HepG2 (cell line): ENCODE data around the gene IFI30. TPM values are rescaled to one million over a fixed set of nuclear protein-coding genes. Genes with fewer than 3 reads are reported as not detected.

Experiments used
- ATAC-seq: fragments of 200-7000 bp; cut with Tn5 transposase; 3 replicates; pipeline ENCODE4 v1.9.1; 2020; ENCODE audit warnings: mild to moderate bottlenecking, moderate library complexity
- BruUV-seq: library from RNA; stranded (reverse); fragments of 400-500 nt; replicated peaks from 2 replicates; lab custom pipeline; 2021; lab: Mats Ljungman, UMichigan
- CTCF ChIA-PET: fragments of 300-600 bp; formaldehyde crosslinking; extraction: SDS; loops from one replicate; lab custom pipeline; 2021; ENCODE audit warnings: low total read pairs, inconsistent platforms, low intra/inter-chr PET ratio; lab: Yijun Ruan, JAX
- POLR2A ChIA-PET: fragments of 350-600 bp; sonication (Branson Sonifier 250); formaldehyde crosslinking; loops from one replicate; lab custom pipeline; 2020; ENCODE audit warnings: antibody characterized with exemption, inconsistent platforms; lab: Yijun Ruan, JAX
- DNase-seq: peaks from one replicate; pipeline ENCODE4 v3.0.0-alpha.2; 2015; ENCODE audit warnings: low spot score
- FAIRE-seq: peaks from 3 replicates; lab custom pipeline; 2011; peaks lifted over from hg19 to GRCh38; lab: Jason Lieb, UNC
- H2AFZ ChIP-seq: one replicate; pipeline ENCODE4 v1.6.1; 2011; ENCODE audit warnings: low read length, inconsistent platforms
- H3K27ac ChIP-seq: fragments of 300-600 bp; 3 replicates; pipeline ENCODE4 v1.8.0; 2011; ENCODE audit warnings: mixed run types, mild to moderate bottlenecking, mixed read lengths, low read length, inconsistent platforms; ENCODE audit not compliant: insufficient read depth; ENCODE audit errors: extremely low read length
- H3K27me3 ChIP-seq, 2 experiments: fragments of 200-600 bp in 1 of 2; 2 replicates in 1 of 2; 3 replicates in 1 of 2; pipeline versions ENCODE4 v1.6.0 to v1.8.0; 2011; ENCODE audit warnings: low read length in 2 of 2, mild to moderate bottlenecking in 2 of 2, moderate library complexity in 2 of 2, inconsistent platforms in 1 of 2; ENCODE audit not compliant: insufficient read depth in 2 of 2, control insufficient read depth in 1 of 2
- H3K36me3 ChIP-seq, 2 experiments: fragments of 200-600 bp in 1 of 2; replicated peaks in 1 of 2; 2 replicates in 1 of 2; 3 replicates in 1 of 2; pipeline versions ENCODE4 v1.5.1 to v1.8.0; 2011; ENCODE audit warnings: low read length in 2 of 2, inconsistent platforms in 1 of 2; ENCODE audit not compliant: insufficient read depth in 2 of 2, control insufficient read depth in 1 of 2
- H3K4me1 ChIP-seq: 2 replicates; pipeline ENCODE4 v1.5.1; 2012; ENCODE audit warnings: low read length, inconsistent platforms; ENCODE audit not compliant: insufficient read depth
- H3K4me2 ChIP-seq: 2 replicates; pipeline ENCODE4 v1.6.0; 2011; ENCODE audit warnings: low read depth, low read length, inconsistent platforms
- H3K4me3 ChIP-seq, 3 experiments: fragments of 200-600 bp in 1 of 3; sonication (generic), shearing (Covaris generic) in 1 of 3; replicated peaks in 1 of 3; 2 replicates each; pipeline ENCODE4 v1.5.1; 2011 to 2016; ENCODE audit warnings: low read length in 3 of 3, inconsistent platforms in 2 of 3, low read depth in 2 of 3, mild to moderate bottlenecking in 2 of 3, control low read depth in 1 of 3, mixed read lengths in 1 of 3; ENCODE audit not compliant: insufficient read depth in 1 of 3
- H3K79me2 ChIP-seq: one replicate; pipeline ENCODE4 v1.6.1; 2011; ENCODE audit warnings: low read length, inconsistent platforms; ENCODE audit not compliant: insufficient read depth
- H3K9ac ChIP-seq: 2 replicates; pipeline ENCODE4 v1.6.0; 2011; ENCODE audit warnings: mild to moderate bottlenecking, low read depth, low read length, inconsistent platforms; ENCODE audit not compliant: insufficient read depth
- H3K9me3 ChIP-seq: 2 replicates; pipeline ENCODE4 v1.5.1; 2012; ENCODE audit warnings: mild to moderate bottlenecking, low read length
- H4K20me1 ChIP-seq: 2 replicates; pipeline ENCODE4 v1.6.0; 2011; ENCODE audit warnings: inconsistent platforms, mild to moderate bottlenecking, low read length, moderate library complexity; ENCODE audit not compliant: insufficient read depth
- CREB1 ChIP-seq, 2 experiments: fragments of 450-650 bp in 1 of 2; IDR thresholded peaks; 2 replicates each; pipeline ENCODE4 v1.6.1; 2016 to 2017; ENCODE audit warnings: control low read depth in 1 of 2, mild to moderate bottlenecking in 1 of 2, missing compliant biosample characterization in 1 of 2, missing genetic modification characterization in 1 of 2
- GATAD2A ChIP-seq: IDR thresholded peaks from 2 replicates; pipeline ENCODE4 v1.6.1; 2016
- HOXA3 ChIP-seq: sonication (generic); formaldehyde crosslinking; IDR thresholded peaks from 2 replicates; pipeline ENCODE4 v1.5.0; 2020; ENCODE audit warnings: missing genetic modification reagents
- RXRA ChIP-seq: sonication (generic); formaldehyde crosslinking; IDR thresholded peaks from 2 replicates; pipeline ENCODE4 v1.5.1; 2020; ENCODE audit warnings: missing genetic modification reagents
- STAG1 ChIP-seq: sonication (generic); formaldehyde crosslinking; IDR thresholded peaks from 2 replicates; pipeline ENCODE4 v1.4.0; 2020; ENCODE audit warnings: missing genetic modification reagents
- TRIM24 ChIP-seq: sonication (generic); formaldehyde crosslinking; IDR thresholded peaks from 2 replicates; pipeline ENCODE4 v1.8.0; 2022; ENCODE audit warnings: mild to moderate bottlenecking, missing genetic modification reagents
- ZFP36L2 ChIP-seq: sonication (generic); formaldehyde crosslinking; IDR thresholded peaks from 2 replicates; pipeline ENCODE4 v1.4.0; 2020; ENCODE audit warnings: missing genetic modification reagents
- ZFP41 ChIP-seq: sonication (generic); formaldehyde crosslinking; IDR thresholded peaks from 2 replicates; pipeline ENCODE4 v1.4.0; 2020; ENCODE audit warnings: mild to moderate bottlenecking, missing genetic modification reagents, borderline replicate concordance
- ZNF20 ChIP-seq: sonication (generic); formaldehyde crosslinking; IDR thresholded peaks from 2 replicates; pipeline ENCODE4 v1.4.0; 2020; ENCODE audit warnings: mild to moderate bottlenecking, moderate library complexity, missing genetic modification reagents
- ZNF326 ChIP-seq: sonication (generic); formaldehyde crosslinking; IDR thresholded peaks from 2 replicates; pipeline ENCODE4 v1.4.0; 2020; ENCODE audit warnings: missing genetic modification reagents, borderline replicate concordance
- ZNF343 ChIP-seq: sonication (generic); formaldehyde crosslinking; IDR thresholded peaks from 2 replicates; pipeline ENCODE4 v1.4.0; 2020; ENCODE audit warnings: mild to moderate bottlenecking, missing genetic modification reagents
- ZNF496 ChIP-seq: sonication (generic); formaldehyde crosslinking; IDR thresholded peaks from 2 replicates; pipeline ENCODE4 v1.8.1; 2023; ENCODE audit warnings: mild to moderate bottlenecking, moderate library complexity, missing genetic modification reagents; ENCODE audit not compliant: insufficient replicate concordance
- ZNF557 ChIP-seq: sonication (generic); formaldehyde crosslinking; IDR thresholded peaks from 2 replicates; pipeline ENCODE4 v1.4.0; 2020; ENCODE audit warnings: missing genetic modification reagents
- ZNF607 ChIP-seq: sonication (generic); formaldehyde crosslinking; IDR thresholded peaks from 2 replicates; pipeline ENCODE4 v1.5.1; 2020; ENCODE audit warnings: missing genetic modification reagents, mild to moderate bottlenecking, borderline replicate concordance
- ZNF619 ChIP-seq: sonication (generic); formaldehyde crosslinking; IDR thresholded peaks from 2 replicates; pipeline ENCODE4 v1.4.0; 2020; ENCODE audit warnings: mild to moderate bottlenecking, missing genetic modification reagents
- ZSCAN20 ChIP-seq: sonication (generic); formaldehyde crosslinking; IDR thresholded peaks from 2 replicates; pipeline ENCODE4 v1.4.0; 2020; ENCODE audit warnings: missing genetic modification reagents, mild to moderate bottlenecking, borderline replicate concordance
- WGBS: methylation state at CpG from one replicate; pipeline ENCODE4 v1.1.6; 2017; ENCODE audit warnings: low lambda C conversion rate; 5-methylcytosine and 5-hydroxymethylcytosine counted together
- in situ Hi-C: cut with HindIII; loops from 2 replicates; pipeline ENCODE4 v1.10.0; 2017; ENCODE audit warnings: low pct_unique_long_range_greater_than_20kb; ENCODE audit not compliant: extremely low pct_ligation_motif_present
- intact Hi-C: fragments of 100-400 bp; cut with micrococcal nuclease; formaldehyde crosslinking; loops from one replicate; pipeline ENCODE4 v1.10.0; 2022; ENCODE audit not compliant: unreplicated experiment
- polyA plus RNA-seq, 8 experiments: library from polyadenylated mRNA; depleted of rRNA in 3 of 8; stranded (reverse) in 7 of 8; unstranded in 1 of 8; fragments of >200 nt; fragmentation: Illumina TruSeq in 4 of 8; extraction: Trizol in 4 of 8; gene quantifications; 2 replicates each; pipeline versions ENCODE4 v1.2.1 to v1.2.3, GENCODE V29; 2011 to 2016; ENCODE audit warnings: low read depth in 4 of 8, missing spikeins in 1 of 8, mixed read lengths in 1 of 8; ENCODE audit not compliant: insufficient read depth in 1 of 8
- total RNA-seq, 5 experiments: library from RNA; depleted of rRNA; stranded (reverse); fragments of >200 nt; fragmentation: Illumina TruSeq; extraction: Trizol; gene quantifications; 2 replicates each; pipeline ENCODE4 v1.2.3, GENCODE V29; 2016; ENCODE audit warnings: low read depth in 1 of 5
- TF ChIP-seq, protein P1 (sequence below): sonication (generic); formaldehyde crosslinking; conservative IDR thresholded peaks from 2 replicates; pipeline ENCODE4 v1.5.0; 2020; ENCODE audit warnings: missing genetic modification reagents
- TF ChIP-seq, protein P2 (sequence below): sonication (generic); formaldehyde crosslinking; IDR thresholded peaks from 2 replicates; pipeline ENCODE4 v1.4.0; 2020; ENCODE audit warnings: low read depth, mild to moderate bottlenecking, missing genetic modification reagents

Gene IFI30
- total and polyA plus RNA-seq, 2 of the 13 experiments (the other 11 are each of a cell fraction or from before 2014, with no cell fraction given), result 25.0 to 79.4 TPM

DNA sequence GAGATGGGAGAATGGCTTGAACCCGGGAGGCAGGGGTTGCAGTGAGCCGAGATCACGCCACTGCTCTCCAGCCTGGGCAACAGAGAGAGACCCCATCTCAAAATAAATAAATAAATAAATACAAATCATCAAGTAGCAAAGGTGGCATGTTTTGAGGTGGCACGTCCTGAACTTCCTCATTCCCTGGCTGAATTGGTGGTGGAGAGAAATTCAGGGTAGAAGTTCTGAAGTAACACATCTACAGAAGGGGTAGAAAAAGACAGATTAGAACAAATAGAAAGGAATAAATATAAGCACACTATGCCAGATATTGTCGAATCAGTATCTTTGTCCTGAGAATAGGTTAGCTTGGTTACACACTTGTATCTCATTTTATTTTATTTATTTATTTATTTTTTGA, 6.3 kb downstream of the IFI30 start:
- no peak for FAIRE-seq
- no peak for DNase-seq
- no TSS peak for BruUV-seq
- H3K4me2 ChIP-seq, result no peak overlapping the region
- POLR2A ChIA-PET, result interaction anchor here (1.0 kb wide), 1 partner anchor 71 kb away, joined by 3 read pairs; no protein-coding TSS in a partner anchor
- no peak overlapping the region for H3K4me3 ChIP-seq
- in situ Hi-C loops (loop anchor here (10.0 kb wide), 1 partner anchor 175 kb away; the partner anchor contains the start of gene ARRDC2), intact Hi-C loops (no loop called here)
- H2AFZ ChIP-seq, result no peak overlapping the region
- no peaks in the 10 kb centered on the region for H3K79me2 ChIP-seq
- peaks cover 0 to 10% of the 10 kb centered on the region in 2 experiments; a peak in 1 of 5 replicates for H3K36me3 ChIP-seq
- no peak for TF ChIP-seq ZNF557 (CRISPR knock-in tag)
- no peak for TF ChIP-seq ZFP36L2 (CRISPR knock-in tag)
- TF ChIP-seq, protein P1, sequence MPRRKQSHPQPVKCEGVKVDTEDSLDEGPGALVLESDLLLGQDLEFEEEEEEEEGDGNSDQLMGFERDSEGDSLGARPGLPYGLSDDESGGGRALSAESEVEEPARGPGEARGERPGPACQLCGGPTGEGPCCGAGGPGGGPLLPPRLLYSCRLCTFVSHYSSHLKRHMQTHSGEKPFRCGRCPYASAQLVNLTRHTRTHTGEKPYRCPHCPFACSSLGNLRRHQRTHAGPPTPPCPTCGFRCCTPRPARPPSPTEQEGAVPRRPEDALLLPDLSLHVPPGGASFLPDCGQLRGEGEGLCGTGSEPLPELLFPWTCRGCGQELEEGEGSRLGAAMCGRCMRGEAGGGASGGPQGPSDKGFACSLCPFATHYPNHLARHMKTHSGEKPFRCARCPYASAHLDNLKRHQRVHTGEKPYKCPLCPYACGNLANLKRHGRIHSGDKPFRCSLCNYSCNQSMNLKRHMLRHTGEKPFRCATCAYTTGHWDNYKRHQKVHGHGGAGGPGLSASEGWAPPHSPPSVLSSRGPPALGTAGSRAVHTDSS (CRISPR knock-in tag), result no peak
- TF ChIP-seq, protein P2, sequence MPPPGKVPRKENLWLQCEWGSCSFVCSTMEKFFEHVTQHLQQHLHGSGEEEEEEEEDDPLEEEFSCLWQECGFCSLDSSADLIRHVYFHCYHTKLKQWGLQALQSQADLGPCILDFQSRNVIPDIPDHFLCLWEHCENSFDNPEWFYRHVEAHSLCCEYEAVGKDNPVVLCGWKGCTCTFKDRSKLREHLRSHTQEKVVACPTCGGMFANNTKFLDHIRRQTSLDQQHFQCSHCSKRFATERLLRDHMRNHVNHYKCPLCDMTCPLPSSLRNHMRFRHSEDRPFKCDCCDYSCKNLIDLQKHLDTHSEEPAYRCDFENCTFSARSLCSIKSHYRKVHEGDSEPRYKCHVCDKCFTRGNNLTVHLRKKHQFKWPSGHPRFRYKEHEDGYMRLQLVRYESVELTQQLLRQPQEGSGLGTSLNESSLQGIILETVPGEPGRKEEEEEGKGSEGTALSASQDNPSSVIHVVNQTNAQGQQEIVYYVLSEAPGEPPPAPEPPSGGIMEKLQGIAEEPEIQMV (CRISPR knock-in tag), result no peak
- no peak for TF ChIP-seq ZNF619
- no peak for TF ChIP-seq ZNF496
- no peak for TF ChIP-seq HOXA3
- no peak for TF ChIP-seq CREB1 (IDR thresholded peaks at IDR 0.05)
- no peak for TF ChIP-seq CREB1 (CRISPR knock-in tag; IDR thresholded peaks at IDR 0.05)
- no peak for TF ChIP-seq ZNF343
- no peak for TF ChIP-seq ZNF20
- TF ChIP-seq GATAD2A, result no peak
- no peak for TF ChIP-seq ZSCAN20
- TF ChIP-seq ZFP41 (CRISPR knock-in tag), result no peak
- TF ChIP-seq RXRA (CRISPR knock-in tag), result no peak
- no peak for TF ChIP-seq ZNF326 (CRISPR knock-in tag)
- TF ChIP-seq STAG1, result no peak
- no peak for TF ChIP-seq ZNF607 (CRISPR knock-in tag)
- TF ChIP-seq TRIM24 (CRISPR knock-in tag), result no peak
- H3K9ac ChIP-seq, result no peak overlapping the region
- H4K20me1 ChIP-seq, result no peaks in the 10 kb centered on the region
- no peaks in the 10 kb centered on the region for H3K27me3 ChIP-seq
- CTCF ChIA-PET, result no interaction called here
- no peak overlapping the region for H3K27ac ChIP-seq
- H3K4me1 ChIP-seq, result peaks cover 7% of the 10 kb centered on the region
- WGBS, result 94% methylated on average over 5 of the region's 5 CpGs
- ATAC-seq, result no peak
- no peaks in the 10 kb centered on the region for H3K9me3 ChIP-seq
